ENCODE measurements around the gene TMTC2. TPM values are rescaled to one million over a fixed set of nuclear protein-coding genes. Genes with fewer than 3 reads are reported as not detected.

TMTC2 gene
- total RNA-seq: 1.7 and 2.0 TPM in 2 replicates

DNA sequence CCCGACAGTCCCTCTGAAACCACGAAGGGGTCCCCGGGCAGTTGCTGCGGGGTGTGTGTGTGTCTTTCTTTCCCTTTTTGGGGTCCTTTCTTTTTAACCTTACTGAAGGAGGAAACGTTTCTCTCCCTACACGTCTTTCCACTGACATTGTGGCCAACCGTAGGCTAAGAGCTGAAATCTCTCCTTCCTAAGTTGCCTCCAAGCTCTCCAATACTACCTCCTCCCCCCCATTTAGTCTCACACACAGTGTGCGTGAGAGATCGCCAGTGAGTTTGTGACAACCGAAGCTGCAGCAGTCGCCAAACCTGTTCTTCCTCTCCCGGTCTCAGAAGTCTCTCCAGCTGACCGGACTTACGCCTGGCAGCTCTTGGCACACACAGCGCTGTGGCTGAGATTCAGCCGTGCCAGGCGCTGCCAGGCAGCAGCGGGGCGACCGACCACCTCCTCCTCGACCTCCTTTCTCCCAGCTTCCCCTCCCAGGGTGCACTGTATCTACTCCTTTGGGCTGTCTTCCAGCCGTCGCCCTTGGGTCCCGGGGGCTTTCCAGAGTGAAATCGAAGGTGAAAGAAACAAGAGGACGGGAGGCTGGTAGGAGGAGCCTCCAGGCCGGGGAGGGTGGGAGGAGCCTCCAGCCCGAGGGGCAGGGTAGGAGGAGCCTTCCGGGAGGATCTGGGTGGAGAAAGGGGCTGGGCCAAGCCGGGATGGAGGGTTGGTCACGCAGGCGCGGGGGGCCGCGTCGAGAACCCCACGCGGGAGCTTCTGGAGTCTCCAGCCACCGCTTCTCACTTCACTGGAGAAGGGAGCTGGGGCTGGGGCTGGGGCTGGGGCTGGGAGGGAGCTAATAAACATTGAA lies at the start of gene TMTC2:
TMTC2 (plus strand) TSS at position 739 of the 853 bp plus-strand sequence.
- intact Hi-C loops (cut with micrococcal nuclease): loop anchor here (1.0 to 10.0 kb wide), 5 partner anchors 159 to 1711 kb away; partner anchors contain the start of genes CCDC59 and METTL25

DNA sequence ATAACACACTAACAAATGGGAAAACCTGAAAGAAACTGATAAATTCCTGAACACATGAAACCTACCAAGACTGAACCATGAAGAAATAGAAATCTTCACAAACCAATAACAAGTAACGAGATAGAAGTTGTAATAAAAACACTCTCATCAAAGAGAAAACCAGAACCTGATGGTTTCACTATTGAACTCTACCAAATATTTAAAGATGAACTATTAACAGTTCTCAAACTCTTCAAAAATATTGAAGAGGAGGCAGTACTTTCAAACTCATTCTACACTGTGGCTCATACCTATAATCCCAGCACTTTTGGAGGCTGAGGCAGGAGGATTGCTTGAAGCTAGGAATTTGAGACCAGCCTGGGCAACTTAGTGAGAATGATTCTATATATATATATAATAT lies 48.4 kb upstream of the TMTC2 start:
- intact Hi-C loops (cut with micrococcal nuclease): no loop called here

DNA sequence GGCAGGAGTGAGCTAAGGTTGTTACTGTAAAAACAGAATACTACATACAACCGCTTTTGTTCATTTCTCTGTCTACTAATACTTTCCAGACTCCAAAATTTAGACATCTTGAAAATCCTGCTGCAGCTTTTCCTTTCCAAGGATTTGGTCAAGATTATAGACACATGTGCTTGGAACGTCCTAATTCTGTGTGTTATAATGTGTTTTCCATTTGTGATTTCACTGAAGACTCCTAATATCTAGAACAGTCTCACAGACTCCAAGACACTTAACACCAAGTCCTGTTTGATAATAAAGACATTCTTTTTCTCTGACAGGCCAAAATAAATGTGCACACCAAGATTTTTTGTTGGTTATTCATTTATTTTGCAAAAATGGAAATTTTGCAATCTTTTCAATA lies 41.8 kb upstream of the TMTC2 start:
- intact Hi-C loops (cut with micrococcal nuclease): no loop called here

DNA sequence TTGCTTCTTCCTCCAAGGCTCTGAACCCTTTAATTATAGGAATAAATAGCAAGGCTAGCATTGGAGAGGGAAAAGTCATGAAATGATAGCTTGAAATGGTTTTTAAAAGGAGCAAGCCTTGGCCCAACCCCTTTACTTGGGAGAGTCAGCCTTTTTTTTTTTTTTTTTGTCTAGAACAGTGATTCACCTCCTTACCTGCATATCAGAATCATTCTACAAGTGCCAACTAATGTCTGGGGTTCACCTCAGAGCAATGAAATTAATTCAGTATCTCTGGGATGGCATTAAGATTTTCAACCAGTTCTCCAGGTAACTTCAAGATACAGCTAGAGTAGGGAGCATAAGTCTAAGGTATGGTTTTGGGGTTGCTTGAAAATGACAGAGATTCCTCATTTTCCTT lies 41.3 kb upstream of the TMTC2 start:
- intact Hi-C loops (cut with micrococcal nuclease): no loop called here

DNA sequence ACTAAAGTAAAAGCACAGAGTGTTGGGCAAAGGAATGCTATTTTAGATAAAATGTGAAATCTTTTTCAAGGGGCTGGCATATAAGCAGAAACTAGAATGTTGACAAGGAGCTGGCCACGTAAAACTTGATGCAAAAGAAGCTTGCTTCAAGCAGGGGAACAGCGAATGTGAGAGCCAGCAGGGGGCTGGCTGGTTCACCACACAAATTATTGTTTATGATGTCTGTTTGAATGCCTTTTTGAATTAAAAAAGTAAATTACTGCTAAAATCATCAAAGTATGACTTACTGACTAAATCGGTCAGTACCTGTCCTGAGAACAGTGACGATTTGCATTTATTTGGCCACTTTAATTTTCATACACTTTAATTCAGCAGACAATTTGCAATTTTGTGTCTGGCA lies 38.9 kb upstream of the TMTC2 start:
- intact Hi-C loops (cut with micrococcal nuclease): no loop called here

DNA sequence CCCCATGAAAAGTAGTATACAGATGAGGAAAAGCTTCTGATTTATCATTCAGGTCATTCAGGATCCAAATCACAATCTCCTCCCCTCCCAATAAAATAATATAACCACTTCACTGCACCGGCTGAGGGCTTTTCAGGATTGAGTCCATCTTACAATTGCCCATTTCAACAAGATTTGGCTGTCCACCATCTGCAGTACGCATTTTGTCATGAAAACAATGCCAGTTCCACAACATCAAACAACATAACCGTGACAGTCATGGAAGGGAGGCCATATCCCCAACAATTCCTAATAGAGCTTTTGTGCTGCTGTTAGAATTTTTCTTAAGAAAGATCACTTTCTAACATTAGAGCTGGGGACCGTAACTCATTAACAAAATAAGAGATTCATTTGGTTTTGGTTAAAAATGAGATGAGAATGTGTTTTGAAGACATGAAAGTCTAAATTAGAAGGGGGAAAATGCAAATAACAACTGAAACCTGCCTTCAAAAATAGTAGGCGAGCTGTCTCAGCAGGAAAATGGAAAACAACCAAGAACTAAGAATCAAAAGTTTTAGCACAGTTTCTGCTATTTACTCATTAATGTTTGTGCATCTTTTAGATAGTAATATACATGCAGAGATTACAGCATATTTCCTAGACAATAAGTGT lies 38.3 kb upstream of the TMTC2 start:
- intact Hi-C loops (cut with micrococcal nuclease): no loop called here

DNA sequence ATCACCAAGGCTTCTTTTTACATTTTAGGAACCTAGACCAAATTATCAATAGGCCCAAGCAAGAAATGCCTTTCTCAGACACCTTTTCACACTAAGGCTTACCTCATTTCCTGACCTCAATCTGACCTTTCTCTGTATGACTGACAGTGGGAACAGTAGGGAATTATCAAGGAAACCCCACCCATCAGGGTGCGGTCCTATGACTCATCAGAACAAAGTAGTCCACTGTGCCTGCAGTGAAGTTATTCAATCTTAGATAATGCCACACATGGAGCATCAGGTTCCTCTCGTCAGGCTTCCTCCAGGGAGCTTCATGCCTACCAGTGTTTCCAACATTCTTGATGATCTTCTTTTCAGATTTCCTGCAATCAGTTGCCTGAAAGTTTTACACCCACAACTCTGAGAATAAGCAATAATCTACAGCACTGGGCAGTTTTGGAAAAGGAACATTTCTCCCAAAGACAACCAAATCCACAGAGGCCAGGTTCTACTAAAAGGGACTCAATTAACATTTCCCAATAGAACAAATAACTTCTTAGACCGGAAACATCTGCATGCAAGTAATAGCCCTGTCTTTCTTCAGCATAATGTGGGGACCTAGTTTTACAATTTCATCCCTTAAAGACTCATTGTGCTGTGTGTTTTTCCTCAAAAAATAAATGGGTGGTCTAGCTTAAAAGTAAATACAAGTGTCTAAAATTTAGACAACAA lies 35.9 kb upstream of the TMTC2 start:
- intact Hi-C loops (cut with micrococcal nuclease): no loop called here

DNA sequence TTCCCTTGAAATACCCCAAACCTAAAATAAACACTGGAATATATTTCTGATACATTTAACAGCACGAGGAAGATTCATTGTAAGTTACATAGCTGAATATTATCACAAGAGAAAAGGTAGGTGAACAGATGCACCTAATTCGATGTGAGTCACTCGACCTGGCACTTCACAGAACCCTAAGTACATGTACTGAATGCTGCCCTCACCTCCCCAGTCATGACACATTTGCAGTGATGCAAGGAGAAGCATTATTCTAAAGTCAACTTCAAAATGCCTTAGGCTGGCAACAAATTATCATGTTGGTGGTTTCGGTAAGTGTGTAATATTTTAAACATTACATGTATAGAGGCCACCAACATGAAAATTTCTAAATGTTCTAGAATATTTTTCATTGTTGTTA lies 35.2 kb upstream of the TMTC2 start:
- intact Hi-C loops (cut with micrococcal nuclease): no loop called here

DNA sequence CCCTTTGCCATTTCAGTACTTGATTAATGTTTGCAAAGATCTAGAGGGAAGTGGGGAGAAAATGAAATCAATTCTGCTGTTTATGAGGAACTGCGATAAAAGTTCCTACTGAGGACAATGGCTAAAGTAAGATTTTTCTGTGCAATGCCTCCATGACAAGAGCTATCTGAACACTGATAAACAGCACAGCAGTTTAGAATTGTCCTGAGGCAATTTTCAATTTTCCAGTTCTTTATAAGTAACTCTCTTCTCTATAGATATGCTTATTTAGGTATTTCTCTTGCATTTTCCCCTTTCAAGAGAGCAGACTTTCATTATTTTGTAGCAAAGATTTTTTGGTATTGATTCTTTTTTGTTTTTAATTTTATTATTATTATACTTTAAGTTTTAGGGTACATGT lies 34.6 kb upstream of the TMTC2 start:
- intact Hi-C loops (cut with micrococcal nuclease): no loop called here

DNA sequence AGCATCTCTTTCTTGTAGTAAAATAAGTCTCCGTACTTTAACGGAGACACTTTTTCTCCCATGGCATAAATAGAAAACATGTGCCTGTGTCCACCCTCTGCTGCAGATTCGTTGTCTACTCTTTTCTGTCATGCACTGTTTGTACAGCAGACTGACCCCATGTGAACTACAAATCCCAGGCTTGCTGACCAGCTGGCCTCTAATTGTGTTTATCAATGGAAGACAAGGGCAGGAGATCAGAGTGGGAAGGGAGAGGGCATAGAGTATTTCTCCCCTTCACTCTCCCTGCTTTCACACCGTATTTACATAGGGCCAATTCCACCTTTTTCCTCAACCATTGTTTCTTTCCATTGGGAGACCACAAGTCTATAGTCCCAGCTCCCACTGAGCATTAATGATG lies 31.0 kb upstream of the TMTC2 start:
- intact Hi-C loops (cut with micrococcal nuclease): no loop called here

DNA sequence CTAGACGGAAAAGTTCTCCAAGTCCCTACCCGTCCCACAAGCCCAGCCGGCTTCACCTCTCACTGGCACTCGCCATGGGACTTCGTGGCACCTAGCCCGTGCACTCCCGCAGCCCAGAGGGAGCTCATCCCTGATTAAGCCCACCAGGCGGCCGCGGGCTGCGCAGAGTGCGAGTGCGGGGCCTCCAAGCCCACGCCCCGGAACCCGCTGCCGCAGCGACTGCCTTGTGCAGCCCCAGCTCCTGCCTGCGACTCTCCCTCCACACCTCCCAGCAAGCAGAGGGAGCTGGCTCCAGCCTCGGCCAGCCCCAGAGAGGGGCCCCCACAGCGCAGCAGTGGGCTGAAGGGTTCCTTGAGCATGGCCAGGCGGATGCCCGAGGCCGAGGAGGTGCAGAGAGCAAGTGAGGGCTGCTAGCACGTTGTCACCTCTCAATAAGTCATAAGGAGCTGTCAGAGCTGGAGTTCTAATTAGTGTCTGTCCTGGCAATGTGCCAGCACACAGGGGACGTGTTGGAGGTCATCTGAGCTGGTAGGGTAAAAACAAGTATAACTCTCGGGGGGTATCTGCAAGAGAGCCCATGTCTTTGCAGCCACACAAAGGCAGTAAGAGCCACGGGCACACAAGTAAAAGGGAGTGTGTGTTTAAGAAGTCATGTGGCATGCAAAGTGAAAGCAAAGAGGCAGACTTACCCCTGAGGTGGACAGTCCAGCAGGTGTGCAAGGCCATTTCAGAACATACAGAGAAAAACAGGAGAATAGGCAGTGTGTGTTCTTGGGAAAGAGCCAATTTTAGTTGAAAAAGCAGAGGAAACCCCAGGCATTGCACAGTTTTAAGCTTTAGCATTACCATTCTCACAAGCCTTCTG lies 27.1 kb upstream of the TMTC2 start:
- intact Hi-C loops (cut with micrococcal nuclease): no loop called here

DNA sequence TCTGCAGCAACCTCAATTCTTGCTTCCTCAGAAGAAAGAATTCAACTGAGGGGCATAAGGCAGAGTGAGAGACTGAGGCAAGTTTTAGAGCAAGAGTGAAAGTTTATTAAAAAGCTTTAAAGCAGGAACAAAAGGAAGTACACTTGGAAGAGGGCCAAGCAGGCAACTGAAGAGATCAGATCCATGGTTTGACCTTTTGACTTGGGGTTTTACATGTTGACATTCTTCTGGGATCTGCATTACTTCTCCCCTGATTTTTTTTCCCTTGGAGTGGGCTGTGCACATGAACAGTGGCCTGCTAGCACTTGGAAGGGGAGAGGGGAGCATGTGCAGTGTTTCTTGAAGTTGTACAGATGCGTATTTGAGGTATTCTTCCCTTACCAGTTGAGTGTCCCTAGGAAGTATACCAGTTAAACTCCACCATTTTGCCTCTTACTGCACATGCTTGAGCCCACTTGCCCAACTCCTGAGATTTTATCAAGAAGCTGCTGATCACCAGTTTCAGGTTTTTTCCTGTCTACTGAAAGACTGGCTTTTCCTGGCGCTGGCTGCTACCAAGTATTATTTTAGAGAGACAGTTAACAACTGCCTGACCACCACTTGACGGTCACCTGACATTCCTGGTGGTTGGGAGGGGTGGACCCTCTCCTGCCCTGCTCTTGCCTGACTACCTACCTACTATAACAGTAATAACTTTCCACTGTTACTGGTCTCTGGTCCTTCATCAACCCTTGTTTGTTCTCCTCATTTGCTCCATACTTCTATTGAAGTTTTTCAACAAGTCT lies 26.0 kb upstream of the TMTC2 start:
- intact Hi-C loops (cut with micrococcal nuclease): no loop called here

DNA sequence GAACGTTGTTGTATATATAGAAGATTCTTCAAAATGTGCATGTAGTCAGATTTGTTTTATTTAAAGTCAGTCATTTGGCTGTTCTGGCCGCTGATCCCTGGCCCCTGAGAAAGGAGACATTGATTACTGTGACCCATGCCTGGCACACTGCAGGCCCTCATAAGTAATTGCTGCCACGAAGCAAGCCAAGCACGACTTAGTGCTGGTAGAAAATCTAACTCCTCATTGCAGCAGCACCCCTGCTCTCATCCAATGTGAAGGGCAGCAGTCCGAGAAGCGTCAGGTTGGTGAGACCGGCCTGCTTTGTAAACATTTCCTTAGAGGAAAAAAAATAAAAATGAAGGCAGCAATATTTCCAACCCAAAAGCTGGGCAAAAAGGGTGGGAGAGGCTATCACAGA lies 22.8 kb upstream of the TMTC2 start:
- intact Hi-C loops (cut with micrococcal nuclease): no loop called here

DNA sequence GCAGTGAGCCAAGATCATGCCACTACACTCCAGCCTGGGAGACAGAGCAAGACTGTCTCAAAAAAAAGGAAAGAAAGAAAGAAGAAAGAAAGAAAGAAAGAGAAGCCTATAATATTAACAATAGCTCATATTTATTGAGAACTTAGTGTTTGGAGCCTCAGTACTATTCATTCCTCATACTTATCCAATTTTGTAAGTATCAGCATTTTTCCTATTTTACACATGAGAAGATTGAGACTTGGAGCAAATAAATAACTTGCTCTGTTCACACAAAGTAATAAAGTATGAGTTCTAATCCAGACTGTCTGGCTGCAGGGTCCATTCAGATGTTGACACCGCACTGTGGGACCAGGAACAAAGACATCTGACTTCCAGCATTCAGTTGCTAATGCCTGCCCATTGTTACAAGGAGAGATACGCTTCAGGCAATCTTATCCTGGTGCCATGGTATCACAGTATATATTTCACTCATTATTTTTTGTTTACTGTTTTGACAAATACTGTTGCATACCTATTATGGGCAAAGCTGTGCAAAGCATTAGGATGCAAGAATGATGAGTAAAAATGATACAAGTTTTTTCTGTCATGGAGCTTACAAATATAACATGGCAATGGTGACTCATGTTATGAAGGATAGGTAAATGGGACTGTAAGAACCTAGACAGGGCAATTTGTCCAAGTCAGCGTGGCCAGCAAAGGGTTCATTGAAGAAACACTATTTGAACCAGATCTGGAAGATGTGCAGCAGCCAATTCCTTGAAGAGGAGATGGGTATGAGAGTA lies 21.4 kb upstream of the TMTC2 start:
- intact Hi-C loops (cut with micrococcal nuclease): no loop called here

DNA sequence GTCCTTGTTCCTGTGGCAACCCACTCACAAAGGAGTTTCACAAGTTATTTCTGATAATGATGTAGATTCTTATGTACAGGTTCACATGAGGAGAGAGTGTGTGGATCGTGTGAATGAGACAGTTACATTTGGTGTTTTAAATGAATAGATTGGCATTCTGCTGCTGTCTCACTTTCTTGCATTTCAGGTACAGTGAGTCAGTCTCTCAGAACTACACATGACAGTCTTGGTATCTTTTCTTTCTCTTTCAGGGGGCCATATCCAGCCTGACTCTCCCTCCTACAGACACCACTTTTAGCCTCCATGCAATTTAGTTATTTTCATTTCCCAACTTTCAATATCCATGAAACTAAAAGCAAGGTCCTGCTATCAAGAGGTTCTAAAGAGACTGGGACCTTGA lies 19.9 kb upstream of the TMTC2 start:
- intact Hi-C loops (cut with micrococcal nuclease): no loop called here

DNA sequence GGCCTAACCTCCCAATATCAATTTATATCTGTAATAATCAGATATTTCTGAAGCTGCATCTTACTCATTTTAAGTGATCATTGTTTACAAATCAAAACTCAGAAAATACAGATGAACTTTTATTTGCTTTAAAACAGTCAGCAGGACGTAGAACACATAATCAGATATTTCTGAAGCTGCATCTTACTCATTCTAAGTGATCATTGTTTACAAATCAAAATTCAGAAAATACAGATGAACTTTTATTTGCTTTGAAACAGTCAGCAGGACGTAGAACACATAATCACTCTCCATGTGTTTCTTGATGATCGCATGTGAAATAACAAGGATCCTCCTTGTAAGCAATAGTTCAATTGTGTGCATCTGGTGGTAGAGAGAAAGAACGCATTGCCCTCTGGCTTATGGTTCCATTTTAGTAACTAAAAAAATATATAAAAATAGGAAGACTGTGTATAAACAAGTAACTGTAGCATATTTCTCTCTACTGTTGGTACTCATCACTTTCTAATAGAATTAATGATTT lies 15.0 kb upstream of the TMTC2 start:
- intact Hi-C loops (cut with micrococcal nuclease): no loop called here

DNA sequence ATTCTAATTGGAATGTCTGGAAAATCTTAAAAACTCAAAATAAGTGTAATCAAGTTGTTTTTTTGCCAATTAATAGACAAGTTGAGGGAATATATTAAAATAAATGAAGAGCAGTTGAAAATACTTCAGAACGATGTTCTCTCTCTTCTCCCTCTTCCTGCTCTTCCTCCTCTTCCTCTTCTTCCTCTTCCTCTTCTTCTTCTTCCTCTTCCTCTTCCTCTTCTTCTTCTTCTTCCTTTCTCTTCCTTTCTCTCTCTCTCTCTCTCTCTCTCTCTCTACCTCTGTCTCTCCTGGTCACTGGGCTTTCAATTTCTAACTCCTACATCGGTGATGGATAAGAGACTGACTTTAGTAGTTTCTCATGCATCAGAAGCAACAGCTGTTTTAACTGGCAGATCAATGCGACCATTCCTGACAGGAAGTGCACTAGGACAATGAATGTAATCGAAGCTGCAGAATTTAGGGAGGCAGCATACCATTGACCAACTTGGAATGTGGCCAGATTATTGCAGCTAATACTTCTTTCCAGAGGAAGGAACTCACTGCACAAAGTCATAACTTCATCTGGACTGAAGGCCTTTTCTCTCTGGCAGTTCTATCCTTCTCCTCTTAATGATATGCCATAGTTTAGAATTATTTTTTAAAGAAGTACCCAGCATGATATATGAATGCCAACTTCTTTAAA lies 13.8 kb upstream of the TMTC2 start:
- intact Hi-C loops (cut with micrococcal nuclease): no loop called here

DNA sequence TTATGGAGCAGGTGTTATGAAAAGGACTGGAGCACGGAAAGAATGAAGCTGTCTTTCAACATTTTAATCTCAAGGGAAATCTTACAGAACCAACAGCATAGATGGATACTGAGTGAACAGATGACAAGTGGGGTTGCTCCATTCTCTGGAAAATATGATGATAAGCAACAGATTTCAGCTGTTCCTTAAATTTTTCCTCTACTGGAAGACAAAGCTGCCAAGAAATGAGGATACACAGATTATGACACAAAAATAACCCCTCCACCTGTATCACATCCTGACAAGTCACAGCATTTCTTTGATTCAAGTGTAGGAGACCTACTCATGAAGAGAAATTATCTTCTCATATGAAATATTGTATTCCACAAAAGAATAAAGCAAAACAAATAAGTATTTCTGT lies 13.0 kb upstream of the TMTC2 start:
- intact Hi-C loops (cut with micrococcal nuclease): no loop called here

DNA sequence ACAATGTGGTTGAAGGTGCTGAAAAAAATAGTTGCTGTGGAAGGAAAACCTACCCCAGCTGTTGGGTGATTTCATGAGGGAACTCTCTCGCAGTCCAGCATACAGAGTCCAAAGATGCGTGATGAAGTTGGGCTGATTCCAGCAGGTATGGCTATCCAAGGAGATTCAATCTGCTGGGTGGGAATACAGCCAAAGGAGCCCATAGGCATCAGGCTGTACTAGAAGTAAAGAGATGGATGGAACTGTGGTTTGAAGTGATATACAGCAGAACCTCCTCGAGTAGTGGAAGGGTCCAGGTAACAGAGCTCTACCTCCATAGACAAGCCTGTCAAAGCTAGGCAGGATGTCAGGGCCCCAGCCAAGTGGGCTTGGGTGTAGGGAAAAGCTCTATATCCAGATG lies 11.5 kb upstream of the TMTC2 start:
- intact Hi-C loops (cut with micrococcal nuclease): no loop called here
